HG02759 (cell line): ENCODE measurements around the gene ENHO.
"Not testable (repeated sequence)": the region's sequence is repeated elsewhere in the genome, so short reads cannot be mapped to it uniquely, and the experiment has no call there.

Experiments
- ATAC-seq: cut with Tn5 transposase; IDR thresholded peaks from one replicate; pipeline ENCODE4 v1.9.1; 2021; ENCODE audit warnings: mild to moderate bottlenecking, moderate library complexity; ENCODE audit not compliant: unreplicated experiment

The ENHO gene

GRCh38 chr9:34482746-34483145, 40.0 kb downstream of the ENHO start:
- not testable (repeated sequence) for ATAC-seq

- ATAC-seq: not testable (repeated sequence)
Measured at GRCh38 chr9:34481620-34482019, 41.2 kb downstream of the ENHO start.

- no peak for ATAC-seq
Measured at GRCh38 chr9:34479431-34479866, 43.3 kb downstream of the ENHO start.

DNA sequence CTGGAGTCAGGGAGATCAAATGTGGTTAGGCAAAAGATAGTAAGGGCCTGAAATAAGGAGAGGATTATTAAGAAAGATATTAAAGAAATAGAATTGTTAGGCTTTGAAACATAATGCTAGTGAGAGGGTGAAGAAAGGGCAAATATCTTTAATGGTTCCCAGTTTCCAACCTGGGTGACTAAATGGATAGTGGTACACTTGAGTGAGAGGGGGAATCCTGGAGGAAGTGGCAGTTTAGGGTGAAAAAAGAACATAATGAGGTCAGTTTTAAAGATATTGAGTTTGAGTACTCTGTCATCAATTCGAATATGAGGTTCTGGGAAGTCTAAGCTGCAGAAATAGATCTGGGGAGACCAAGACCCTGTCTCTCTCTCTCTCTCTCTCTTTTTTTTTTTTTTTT, 45.2 kb downstream of the ENHO start:
- ATAC-seq: no peak

- no peak for ATAC-seq
Measured at GRCh38 chr9:34475097-34475496, 47.7 kb downstream of the ENHO start.
